Islet precursor cell (in vitro differentiated cells): ENCODE results near the gene RRP9.

Experiments used
- DNase-seq: peaks from one replicate; pipeline ENCODE4 v3.0.0-alpha.2; 2018

Gene RRP9

DNA sequence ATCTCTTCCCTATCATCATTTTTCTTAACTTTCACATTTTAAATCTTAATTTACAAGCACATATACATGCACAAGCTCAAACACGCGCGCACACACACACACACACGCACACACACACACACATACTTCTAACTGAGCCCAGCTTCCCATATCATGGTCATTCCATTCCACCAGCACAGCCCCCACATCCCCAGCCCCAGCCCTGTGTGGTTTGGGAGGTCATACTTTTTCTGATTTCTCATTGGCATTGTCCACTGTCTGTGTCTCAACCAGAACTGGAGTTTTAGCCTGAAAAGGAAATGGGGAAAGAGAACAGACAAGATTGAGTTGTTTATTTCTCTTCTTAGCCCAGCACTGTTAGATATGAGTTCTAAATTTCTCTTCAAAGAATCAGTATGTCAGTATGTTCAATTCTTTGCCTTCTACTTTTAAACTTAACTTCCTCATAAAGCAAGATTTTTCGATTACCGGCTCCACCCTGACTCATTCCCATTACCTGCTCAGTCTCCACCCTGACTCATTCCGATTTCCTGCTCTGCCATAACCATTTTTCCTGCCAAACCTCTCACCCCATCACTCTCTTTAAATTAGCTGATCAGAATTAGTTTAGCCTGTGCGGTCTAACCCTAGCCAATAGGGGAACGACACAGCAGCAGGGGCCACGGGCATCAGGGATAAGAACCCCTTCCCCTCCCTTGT lies 44.9 kb downstream of the RRP9 start:
- DNase-seq, result no peak

DNA sequence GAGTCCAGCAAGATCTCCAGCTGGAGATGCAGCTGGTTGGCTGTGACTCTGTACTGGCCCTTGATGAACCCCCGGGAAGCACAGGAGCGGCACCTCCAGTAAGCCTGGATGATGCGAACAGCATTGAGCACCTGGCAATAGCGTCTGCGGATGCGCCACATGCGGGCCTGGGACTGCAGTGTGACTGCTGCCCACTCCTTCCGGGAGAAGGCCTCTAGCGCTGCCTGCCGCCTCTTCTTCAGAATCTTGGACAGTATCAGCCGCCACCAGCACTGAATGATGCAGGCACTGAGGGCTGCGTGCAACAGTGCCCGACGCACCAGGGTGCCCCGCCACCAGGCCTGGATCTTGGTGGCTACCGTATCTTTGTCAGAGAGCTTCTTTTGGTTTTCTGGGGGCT lies 46.8 kb downstream of the RRP9 start:
- no peak for DNase-seq

DNA sequence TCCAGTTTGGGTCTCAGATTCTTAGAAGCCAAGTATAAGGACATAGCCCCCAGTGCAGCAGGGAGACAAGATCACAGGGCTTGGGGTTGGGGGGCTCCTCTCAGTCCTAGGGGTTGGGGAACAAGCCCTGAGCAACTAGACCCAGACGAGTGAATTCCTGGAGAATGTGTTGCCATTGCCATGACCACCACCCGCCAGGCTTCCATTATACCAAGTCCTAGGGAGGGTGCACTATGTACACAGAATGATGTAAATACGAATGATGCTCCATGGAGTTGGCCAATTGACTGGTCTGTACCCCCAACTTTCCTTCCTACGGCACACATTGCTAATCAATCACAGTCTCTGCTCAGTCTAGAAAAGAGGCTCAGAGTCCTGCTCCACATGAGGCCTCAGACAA lies 47.3 kb downstream of the RRP9 start:
- DNase-seq, result no peak

- DNase-seq, result no peak
Measured at GRCh38 chr3:51891242-51892039, 50.3 kb downstream of the RRP9 start.

DNA sequence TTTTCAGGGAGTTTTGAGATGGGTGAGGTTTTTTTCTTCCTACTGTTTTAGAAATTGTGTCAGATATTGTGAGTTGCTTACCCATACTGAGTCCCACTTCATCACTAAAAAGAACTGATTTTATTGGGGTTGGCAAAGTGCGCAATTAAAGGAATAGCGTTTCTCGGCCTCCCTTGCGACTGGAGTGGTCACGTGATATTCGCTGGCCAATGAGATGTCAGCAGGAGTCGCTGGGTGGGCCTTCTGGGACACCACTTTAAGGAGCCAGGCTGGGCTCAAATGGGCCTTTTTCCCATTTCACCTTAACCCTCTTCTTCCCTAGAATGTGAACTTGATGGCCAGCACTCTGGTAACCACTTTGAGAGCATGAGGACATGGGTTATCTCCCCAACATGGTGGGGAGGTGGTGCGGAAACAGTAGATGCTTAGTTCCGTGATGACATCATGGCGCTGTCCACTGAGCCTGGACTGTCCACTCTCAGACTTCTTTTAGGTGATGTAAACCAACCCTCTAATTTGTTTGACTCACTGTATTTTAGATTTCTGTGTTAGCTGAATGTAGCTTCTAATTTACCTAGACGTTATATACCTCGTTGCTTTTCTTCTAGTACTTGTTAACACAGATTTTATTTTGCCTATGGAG lies 53.1 kb downstream of the RRP9 start:
- no peak for DNase-seq

DNA sequence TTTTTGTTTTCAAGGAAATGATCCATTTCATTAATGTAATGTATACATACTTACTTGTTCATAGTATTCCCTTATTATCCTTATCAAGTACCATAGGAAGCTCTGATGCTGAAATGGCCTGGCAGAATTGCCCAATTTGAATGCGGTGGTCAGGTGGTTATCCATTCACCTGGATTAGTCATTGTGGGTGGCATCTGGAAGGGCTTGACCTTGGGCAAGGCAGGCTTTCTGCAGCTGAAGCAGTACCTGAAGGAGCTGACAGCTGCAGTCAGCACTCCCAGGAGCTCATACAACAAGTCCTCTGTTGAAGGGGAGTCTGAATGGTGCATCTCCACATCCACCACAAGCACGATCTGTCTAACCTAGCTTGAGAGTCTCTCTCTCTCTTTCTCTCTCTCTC lies 54.1 kb downstream of the RRP9 start:
- no peak for DNase-seq

DNA sequence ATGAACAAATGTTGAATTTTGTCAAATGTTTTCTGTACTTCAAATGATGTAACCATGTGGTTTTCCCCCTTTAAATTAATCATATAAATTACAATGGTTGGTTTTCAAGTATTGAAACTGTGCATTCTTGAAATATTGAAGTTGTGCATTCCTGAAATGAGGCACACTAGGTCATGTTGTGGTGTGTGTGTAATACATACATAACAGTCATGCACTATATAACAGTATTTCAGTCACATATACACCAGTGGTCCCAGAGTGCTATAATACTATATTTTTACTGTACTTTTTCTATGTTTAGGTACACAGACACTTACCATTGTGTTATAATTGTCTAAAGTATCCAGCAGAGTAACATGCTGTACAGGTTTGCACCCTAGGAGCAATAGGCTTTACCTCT lies 55.3 kb downstream of the RRP9 start:
- no peak for DNase-seq
